Keratinocyte (primary cell): Measurements from ENCODE around the gene BAG3. TPM values are rescaled to one million over a fixed set of nuclear protein-coding genes. Genes with fewer than 3 reads are reported as not detected.

ENCODE experiments used
- DNase-seq: peaks from one replicate; pipeline ENCODE4 v3.0.0-alpha.2; 2011; ENCODE audit warnings: low read depth, missing footprints, low spot score
- FAIRE-seq: peaks from 2 replicates; lab custom pipeline; 2011; peaks lifted over from hg19 to GRCh38; lab: Jason Lieb, UNC
- H2AFZ ChIP-seq: 2 replicates; pipeline ENCODE4 v1.6.0; 2012; ENCODE audit warnings: low read length, control low read depth, inconsistent platforms; ENCODE audit not compliant: control insufficient read depth
- H3K27ac ChIP-seq: 2 replicates; pipeline ENCODE4 v1.5.1; 2011; ENCODE audit warnings: low read length; ENCODE audit not compliant: control insufficient read depth, insufficient read depth
- H3K27me3 ChIP-seq: 3 replicates; pipeline ENCODE4 v1.6.0; 2011; ENCODE audit warnings: low read length; ENCODE audit not compliant: control insufficient read depth, insufficient read depth; ENCODE audit errors: extremely low read depth
- H3K36me3 ChIP-seq, 2 experiments: 2 replicates in 1 of 2; 3 replicates in 1 of 2; pipeline ENCODE4 v1.5.1; 2011; ENCODE audit warnings: low read length in 2 of 2, mild to moderate bottlenecking in 1 of 2; ENCODE audit not compliant: control insufficient read depth in 2 of 2, insufficient read depth in 2 of 2; ENCODE audit errors: extremely low read depth in 1 of 2
- H3K4me1 ChIP-seq: 3 replicates; pipeline ENCODE4 v1.5.1; 2011; ENCODE audit warnings: low read length; ENCODE audit not compliant: control insufficient read depth, insufficient read depth; ENCODE audit errors: extremely low read depth
- H3K4me2 ChIP-seq: 3 replicates; pipeline ENCODE4 v1.6.0; 2011; ENCODE audit warnings: low read depth, low read length; ENCODE audit not compliant: control insufficient read depth, insufficient read depth; ENCODE audit errors: extremely low read depth
- H3K4me3 ChIP-seq, 3 experiments: fragments of 200-600 bp in 1 of 3; sonication (generic) in 1 of 3; 2 replicates in 2 of 3; 3 replicates in 1 of 3; pipeline ENCODE4 v1.5.1; 2011 to 2016; ENCODE audit warnings: low read length in 3 of 3, mild to moderate bottlenecking in 3 of 3, control low read depth in 2 of 3, inconsistent platforms in 1 of 3, low read depth in 1 of 3, mixed read lengths in 1 of 3, mixed run types in 1 of 3, moderate library complexity in 1 of 3; ENCODE audit not compliant: control insufficient read depth in 2 of 3, insufficient read depth in 2 of 3; ENCODE audit errors: extremely low read depth in 1 of 3
- H3K79me2 ChIP-seq: 2 replicates; pipeline ENCODE4 v1.6.0; 2012; ENCODE audit warnings: low read length; ENCODE audit not compliant: control insufficient read depth, insufficient read depth
- H3K9ac ChIP-seq: 3 replicates; pipeline ENCODE4 v1.6.0; 2011; ENCODE audit warnings: low read length; ENCODE audit not compliant: control insufficient read depth, insufficient read depth; ENCODE audit errors: extremely low read depth
- H3K9me1 ChIP-seq: 3 replicates; pipeline ENCODE4 v1.6.0; 2011; ENCODE audit warnings: low read length; ENCODE audit not compliant: control insufficient read depth, insufficient read depth; ENCODE audit errors: extremely low read depth
- H3K9me3 ChIP-seq: 2 replicates; pipeline ENCODE4 v1.5.1; 2012; ENCODE audit warnings: low read depth, low read length; ENCODE audit not compliant: control insufficient read depth
- H4K20me1 ChIP-seq: 3 replicates; pipeline ENCODE4 v1.6.0; 2011; ENCODE audit warnings: low read length; ENCODE audit not compliant: control insufficient read depth, insufficient read depth; ENCODE audit errors: extremely low read depth
- EZH2 ChIP-seq: IDR thresholded peaks from one replicate; pipeline ENCODE4 v1.6.1; 2012; ENCODE audit warnings: inconsistent platforms, mild to moderate bottlenecking, low read length, moderate library complexity
- dilution Hi-C: fragments of 300-500 bp; cut with MboI; formaldehyde crosslinking; loops from one replicate; pipeline ENCODE4 v1.7.0; 2020; ENCODE audit warnings: low sequenced_read_pairs; ENCODE audit not compliant: extremely low pct_ligation_motif_present
- polyA plus RNA-seq, 5 experiments: library from polyadenylated mRNA; depleted of rRNA in 3 of 5; stranded (reverse) in 3 of 5; stranded (forward) in 1 of 5; unstranded in 1 of 5; fragments of >200 nt; gene quantifications; 1 replicate in 1 of 5; 2 replicates in 3 of 5; 3 replicates in 1 of 5; pipeline versions ENCODE4 v1.2.1 to v1.2.3, GENCODE V29; 2011 to 2012; ENCODE audit warnings: missing spikeins in 2 of 5, low read depth in 1 of 5, low replicate concordance in 1 of 5
- TF ChIP-seq, protein P1 (sequence below), 3 experiments: IDR thresholded peaks in 1 of 3; conservative IDR thresholded peaks in 1 of 3; optimal IDR thresholded peaks in 1 of 3; 2 replicates in 2 of 3; 3 replicates in 1 of 3; pipeline versions ENCODE3 to v1.5.1; 2011; ENCODE audit warnings: low read length in 3 of 3, mild to moderate bottlenecking in 3 of 3, moderate library complexity in 2 of 3, control low read depth in 1 of 3, inconsistent platforms in 1 of 3; ENCODE audit not compliant: insufficient read depth in 2 of 3; ENCODE audit errors: extremely low read depth in 1 of 3

The BAG3 gene
- polyA plus RNA-seq, 1 donor (not counting 4 experiments of a cell fraction or from before 2014, with no cell fraction given), result 26.2 TPM

DNA sequence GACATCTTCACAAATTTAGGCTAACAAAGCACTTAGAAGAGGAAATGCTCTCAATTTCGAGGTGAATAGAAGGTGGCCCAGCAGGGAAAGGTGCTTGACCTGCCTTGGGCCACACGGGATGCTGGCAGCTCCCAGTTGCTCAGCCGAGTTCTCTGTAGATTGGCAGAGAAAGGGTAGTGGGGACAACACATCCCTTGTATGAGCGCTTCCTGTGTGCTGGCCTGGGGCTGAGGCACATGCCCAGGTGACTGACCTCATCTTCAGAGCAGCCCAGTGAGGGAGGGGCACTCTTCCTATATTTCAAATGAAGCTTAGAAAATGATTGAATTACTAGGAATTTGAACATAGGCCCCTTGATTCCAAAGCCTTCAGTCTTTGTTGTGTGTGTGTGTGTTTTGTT lies 20.2 kb downstream of the BAG3 start:
- no peak for TF ChIP-seq EZH2
- TF ChIP-seq, protein P1, sequence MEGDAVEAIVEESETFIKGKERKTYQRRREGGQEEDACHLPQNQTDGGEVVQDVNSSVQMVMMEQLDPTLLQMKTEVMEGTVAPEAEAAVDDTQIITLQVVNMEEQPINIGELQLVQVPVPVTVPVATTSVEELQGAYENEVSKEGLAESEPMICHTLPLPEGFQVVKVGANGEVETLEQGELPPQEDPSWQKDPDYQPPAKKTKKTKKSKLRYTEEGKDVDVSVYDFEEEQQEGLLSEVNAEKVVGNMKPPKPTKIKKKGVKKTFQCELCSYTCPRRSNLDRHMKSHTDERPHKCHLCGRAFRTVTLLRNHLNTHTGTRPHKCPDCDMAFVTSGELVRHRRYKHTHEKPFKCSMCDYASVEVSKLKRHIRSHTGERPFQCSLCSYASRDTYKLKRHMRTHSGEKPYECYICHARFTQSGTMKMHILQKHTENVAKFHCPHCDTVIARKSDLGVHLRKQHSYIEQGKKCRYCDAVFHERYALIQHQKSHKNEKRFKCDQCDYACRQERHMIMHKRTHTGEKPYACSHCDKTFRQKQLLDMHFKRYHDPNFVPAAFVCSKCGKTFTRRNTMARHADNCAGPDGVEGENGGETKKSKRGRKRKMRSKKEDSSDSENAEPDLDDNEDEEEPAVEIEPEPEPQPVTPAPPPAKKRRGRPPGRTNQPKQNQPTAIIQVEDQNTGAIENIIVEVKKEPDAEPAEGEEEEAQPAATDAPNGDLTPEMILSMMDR (optimal IDR thresholded peaks at IDR 0.05 in 1 of 3, IDR thresholded peaks at IDR 0.05 in 1 of 3, conservative IDR thresholded peaks at IDR 0.05 in 1 of 3; ENCODE audit: extremely low read depth in 1 of 3, insufficient read depth in 2 of 3, low read length in 3 of 3), result no peak
- dilution Hi-C loops, result no loop called here
- no peak overlapping the region for H3K4me2 ChIP-seq
- peaks cover 28 to 54% of the 10 kb centered on the region in 2 experiments for H3K36me3 ChIP-seq
- peak overlapping the region; percentile 42 for H3K27ac ChIP-seq
- FAIRE-seq (peak; percentile 44), DNase-seq (no peak)
- H3K4me1 ChIP-seq, result peaks cover 79% of the 10 kb centered on the region
- H3K9me3 ChIP-seq, result no peaks in the 10 kb centered on the region
- no peak overlapping the region for H2AFZ ChIP-seq
- no peak overlapping the region for H3K4me3 ChIP-seq
- peaks cover 10% of the 10 kb centered on the region for H3K9me1 ChIP-seq
- H3K27me3 ChIP-seq, result no peaks in the 10 kb centered on the region
- peaks cover 65% of the 10 kb centered on the region for H3K79me2 ChIP-seq
- peaks cover 5% of the 10 kb centered on the region for H4K20me1 ChIP-seq
- H3K9ac ChIP-seq, result no peak overlapping the region

DNA sequence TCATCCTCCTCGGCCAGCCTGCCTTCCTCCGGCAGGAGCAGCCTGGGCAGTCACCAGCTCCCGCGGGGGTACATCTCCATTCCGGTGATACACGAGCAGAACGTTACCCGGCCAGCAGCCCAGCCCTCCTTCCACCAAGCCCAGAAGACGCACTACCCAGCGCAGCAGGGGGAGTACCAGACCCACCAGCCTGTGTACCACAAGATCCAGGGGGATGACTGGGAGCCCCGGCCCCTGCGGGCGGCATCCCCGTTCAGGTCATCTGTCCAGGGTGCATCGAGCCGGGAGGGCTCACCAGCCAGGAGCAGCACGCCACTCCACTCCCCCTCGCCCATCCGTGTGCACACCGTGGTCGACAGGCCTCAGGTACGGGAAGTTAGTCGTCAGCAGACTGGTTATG lies 21.1 kb downstream of the BAG3 start:
- TF ChIP-seq EZH2, result no peak
- TF ChIP-seq, protein P1 (optimal IDR thresholded peaks at IDR 0.05 in 1 of 3, IDR thresholded peaks at IDR 0.05 in 1 of 3, conservative IDR thresholded peaks at IDR 0.05 in 1 of 3; ENCODE audit: extremely low read depth in 1 of 3, insufficient read depth in 2 of 3, low read length in 3 of 3), result no peak
- H2AFZ ChIP-seq, result no peak overlapping the region
- DNase-seq, result no peak
- FAIRE-seq, result no peak
- H3K9ac ChIP-seq, result no peak overlapping the region
- no peaks in the 10 kb centered on the region for H3K27me3 ChIP-seq
- peaks cover 65% of the 10 kb centered on the region for H3K79me2 ChIP-seq
- H3K27ac ChIP-seq, result no peak overlapping the region
- dilution Hi-C loops, result no loop called here
- H3K9me3 ChIP-seq, result no peaks in the 10 kb centered on the region
- H3K36me3 ChIP-seq, result peaks cover 33 to 63% of the 10 kb centered on the region in 2 experiments
- no peak overlapping the region for H3K4me2 ChIP-seq
- H3K4me1 ChIP-seq, result peaks cover 76% of the 10 kb centered on the region
- no peak overlapping the region for H3K4me3 ChIP-seq
- peaks cover 9% of the 10 kb centered on the region for H3K9me1 ChIP-seq
- H4K20me1 ChIP-seq, result peaks cover 5% of the 10 kb centered on the region
